Measurements from ENCODE around the gene UGT1A5.

Gene UGT1A5

DNA sequence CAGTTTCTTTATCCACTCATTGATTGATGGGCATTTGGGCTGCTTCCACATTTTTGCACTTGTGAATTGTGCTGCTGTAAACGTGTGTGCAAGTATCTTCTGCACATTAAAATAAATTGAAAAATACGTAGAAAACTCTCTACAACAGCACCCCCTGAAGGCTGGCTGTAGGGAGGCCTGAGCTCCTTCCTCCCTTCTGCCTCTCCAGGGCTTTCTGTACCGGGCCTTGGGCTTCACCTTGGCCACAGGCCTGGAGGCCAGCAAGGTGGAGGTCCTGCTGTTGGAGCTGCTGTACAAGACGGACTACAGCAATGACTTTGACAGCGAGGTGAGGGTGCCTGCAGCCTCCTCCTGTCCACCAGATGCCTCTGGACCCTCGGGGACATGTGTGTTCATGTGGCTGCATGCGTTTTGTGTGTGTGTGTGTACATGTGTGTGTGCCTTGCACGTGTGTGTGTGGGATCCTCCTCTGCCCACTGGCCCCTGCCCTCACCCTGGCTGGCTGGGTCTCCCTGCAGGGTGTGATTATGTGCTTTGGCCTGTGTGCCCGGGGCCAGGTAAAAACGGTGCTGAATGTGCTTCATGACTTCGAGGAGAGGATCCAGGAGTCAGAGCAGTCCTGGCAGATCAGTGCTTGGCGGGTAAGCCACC lies 94.6 kb downstream of the UGT1A5 start:
- Histone ChIP-seq H2AFZ (ENCODE audit: low read length) (no peak overlapping the region), H3K4me2 (ENCODE audit: low read depth, low read length, poor library complexity, severe bottlenecking) (no peak overlapping the region), H3K4me1 (ENCODE audit: insufficient read depth, low read length, poor library complexity, severe bottlenecking) (no peaks in the 10 kb centered on the region), H3K27me3 (ENCODE audit: insufficient read depth, low read length, poor library complexity, severe bottlenecking) (no peaks in the 10 kb centered on the region), H3K79me2 (ENCODE audit: insufficient read depth, low read length) (no peaks in the 10 kb centered on the region), H3K9me2 (replicated peaks; ENCODE audit: low read depth, low read length) (no peaks in the 10 kb centered on the region), H3K4me3 (ENCODE audit: low read length, poor library complexity, severe bottlenecking) (no peak overlapping the region), H3F3A (ENCODE audit: low read depth) (no peaks in the 10 kb centered on the region), H3K36me3 (ENCODE audit: insufficient read depth, low read length) (no peaks in the 10 kb centered on the region), H3K9ac (ENCODE audit: low read depth, low read length, poor library complexity, severe bottlenecking) (no peak overlapping the region), H3K9me3 (ENCODE audit: insufficient read depth, low read depth, low read length) (no peaks in the 10 kb centered on the region), H4K20me1 (ENCODE audit: insufficient read depth, low read length, poor library complexity, severe bottlenecking) (no peaks in the 10 kb centered on the region)
- TF ChIP-seq EZH2phosphoT487 (IDR thresholded peaks at IDR 0.05; ENCODE audit: borderline replicate concordance) = no peak

DNA sequence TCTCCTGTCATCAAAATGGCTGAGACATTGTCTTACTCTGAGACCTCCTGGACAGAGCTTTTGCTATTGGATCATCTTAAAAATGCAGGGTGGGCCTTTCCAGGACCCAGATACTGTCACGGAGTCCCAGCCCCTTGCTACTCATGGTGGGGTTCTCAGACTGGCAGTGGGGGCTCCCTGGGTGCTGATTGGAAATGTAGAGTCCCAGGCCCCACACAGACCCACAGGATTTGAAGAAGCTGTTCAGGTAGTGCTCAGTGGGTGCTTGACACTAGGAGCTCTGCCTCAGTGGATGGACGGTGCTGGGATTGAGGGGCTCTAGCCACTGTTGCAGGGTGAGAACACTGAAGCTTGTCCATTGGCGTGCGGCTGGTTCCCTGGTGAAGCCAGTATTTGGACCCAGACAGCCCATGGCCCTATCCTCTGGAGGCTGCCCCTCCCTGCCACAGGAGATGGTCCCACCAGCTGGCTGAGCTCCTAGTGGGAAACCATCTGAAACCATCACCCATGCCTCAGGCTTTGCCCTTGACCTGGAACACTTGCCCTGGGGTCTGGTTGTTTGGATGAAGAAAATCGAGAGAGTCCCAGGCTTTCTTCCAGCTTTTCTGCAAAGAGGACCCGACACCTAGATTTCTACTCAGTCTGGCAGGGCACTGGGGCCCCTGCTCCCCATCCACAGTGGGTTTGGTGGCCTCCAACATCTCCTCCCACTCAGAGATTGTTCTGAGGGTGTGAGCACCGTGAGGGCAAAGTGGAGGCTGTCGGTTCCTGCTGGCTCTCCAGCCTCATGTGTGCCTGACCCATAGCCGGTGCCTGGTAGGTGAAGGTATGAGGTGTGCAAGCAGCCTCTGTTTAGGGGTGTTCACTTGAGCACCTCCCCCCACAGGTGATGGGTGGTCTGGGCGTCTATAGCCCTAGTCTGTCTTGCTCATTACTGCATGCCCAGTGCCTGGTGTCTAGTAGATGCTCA lies 95.5 kb downstream of the UGT1A5 start:
- H3K27me3 ChIP-seq (ENCODE audit: insufficient read depth, low read length, poor library complexity, severe bottlenecking) = no peaks in the 10 kb centered on the region

DNA sequence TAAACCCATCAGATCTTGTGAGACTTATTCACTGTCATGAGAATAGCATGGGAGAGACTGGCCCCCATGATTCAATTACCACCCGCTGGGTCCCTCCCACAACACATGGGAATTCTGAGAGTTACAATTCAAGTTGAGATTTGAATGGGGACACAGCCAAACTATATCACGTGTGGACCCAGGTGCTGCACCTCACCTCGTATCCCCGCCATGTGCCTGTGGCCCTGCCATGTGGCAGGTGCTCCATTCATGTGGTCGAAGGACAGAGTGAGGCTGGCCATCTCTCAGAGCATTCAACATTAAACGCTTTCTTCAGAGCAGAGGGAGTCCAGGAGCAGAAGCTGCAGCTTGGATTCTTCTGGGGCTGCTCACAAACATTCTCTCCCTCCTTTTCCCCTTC lies 97.7 kb downstream of the UGT1A5 start:
- no peaks in the 10 kb centered on the region for H3K27me3 ChIP-seq (ENCODE audit: insufficient read depth, low read length, poor library complexity, severe bottlenecking)
- H3K36me3 ChIP-seq (ENCODE audit: insufficient read depth, low read length) = no peaks in the 10 kb centered on the region
- no peak overlapping the region for H2AFZ ChIP-seq (ENCODE audit: low read length)
- H3F3A ChIP-seq (ENCODE audit: low read depth) = no peaks in the 10 kb centered on the region
- H3K79me2 ChIP-seq (ENCODE audit: insufficient read depth, low read length) = no peaks in the 10 kb centered on the region
- no peaks in the 10 kb centered on the region for H3K9me2 ChIP-seq (replicated peaks; ENCODE audit: low read depth, low read length)
- no peak overlapping the region for H3K4me3 ChIP-seq (ENCODE audit: low read length, poor library complexity, severe bottlenecking)
- H3K9ac ChIP-seq (ENCODE audit: low read depth, low read length, poor library complexity, severe bottlenecking) = no peak overlapping the region
- H3K9me3 ChIP-seq (ENCODE audit: insufficient read depth, low read depth, low read length) = no peaks in the 10 kb centered on the region
- no peak overlapping the region for H3K4me2 ChIP-seq (ENCODE audit: low read depth, low read length, poor library complexity, severe bottlenecking)
- TF ChIP-seq, protein P1, sequence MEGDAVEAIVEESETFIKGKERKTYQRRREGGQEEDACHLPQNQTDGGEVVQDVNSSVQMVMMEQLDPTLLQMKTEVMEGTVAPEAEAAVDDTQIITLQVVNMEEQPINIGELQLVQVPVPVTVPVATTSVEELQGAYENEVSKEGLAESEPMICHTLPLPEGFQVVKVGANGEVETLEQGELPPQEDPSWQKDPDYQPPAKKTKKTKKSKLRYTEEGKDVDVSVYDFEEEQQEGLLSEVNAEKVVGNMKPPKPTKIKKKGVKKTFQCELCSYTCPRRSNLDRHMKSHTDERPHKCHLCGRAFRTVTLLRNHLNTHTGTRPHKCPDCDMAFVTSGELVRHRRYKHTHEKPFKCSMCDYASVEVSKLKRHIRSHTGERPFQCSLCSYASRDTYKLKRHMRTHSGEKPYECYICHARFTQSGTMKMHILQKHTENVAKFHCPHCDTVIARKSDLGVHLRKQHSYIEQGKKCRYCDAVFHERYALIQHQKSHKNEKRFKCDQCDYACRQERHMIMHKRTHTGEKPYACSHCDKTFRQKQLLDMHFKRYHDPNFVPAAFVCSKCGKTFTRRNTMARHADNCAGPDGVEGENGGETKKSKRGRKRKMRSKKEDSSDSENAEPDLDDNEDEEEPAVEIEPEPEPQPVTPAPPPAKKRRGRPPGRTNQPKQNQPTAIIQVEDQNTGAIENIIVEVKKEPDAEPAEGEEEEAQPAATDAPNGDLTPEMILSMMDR (conservative IDR thresholded peaks at IDR 0.05; ENCODE audit: low read length) = no peak
- no peak for TF ChIP-seq EZH2phosphoT487 (IDR thresholded peaks at IDR 0.05; ENCODE audit: borderline replicate concordance)
- no peaks in the 10 kb centered on the region for H4K20me1 ChIP-seq (ENCODE audit: insufficient read depth, low read length, poor library complexity, severe bottlenecking)
- H3K4me1 ChIP-seq (ENCODE audit: insufficient read depth, low read length, poor library complexity, severe bottlenecking) = no peaks in the 10 kb centered on the region

More for the DNA sequence above, 95.5 kb downstream of the UGT1A5 start:
- no peaks in the 10 kb centered on the region for H3K36me3 ChIP-seq (ENCODE audit: insufficient read depth, low read length)
- no peak overlapping the region for H3K4me3 ChIP-seq (ENCODE audit: low read length, poor library complexity, severe bottlenecking)
- H3K79me2 ChIP-seq (ENCODE audit: insufficient read depth, low read length) = no peaks in the 10 kb centered on the region
- TF ChIP-seq, protein P1 (conservative IDR thresholded peaks at IDR 0.05; ENCODE audit: low read length) = no peak
- no peak for TF ChIP-seq EZH2phosphoT487 (IDR thresholded peaks at IDR 0.05; ENCODE audit: borderline replicate concordance)
- no peak overlapping the region for H3K9ac ChIP-seq (ENCODE audit: low read depth, low read length, poor library complexity, severe bottlenecking)
- H2AFZ ChIP-seq (ENCODE audit: low read length) = no peak overlapping the region
- no peaks in the 10 kb centered on the region for H4K20me1 ChIP-seq (ENCODE audit: insufficient read depth, low read length, poor library complexity, severe bottlenecking)
- no peaks in the 10 kb centered on the region for H3K9me2 ChIP-seq (replicated peaks; ENCODE audit: low read depth, low read length)
- H3K9me3 ChIP-seq (ENCODE audit: insufficient read depth, low read depth, low read length) = no peaks in the 10 kb centered on the region
- H3F3A ChIP-seq (ENCODE audit: low read depth) = no peaks in the 10 kb centered on the region
- H3K4me2 ChIP-seq (ENCODE audit: low read depth, low read length, poor library complexity, severe bottlenecking) = no peak overlapping the region
- H3K4me1 ChIP-seq (ENCODE audit: insufficient read depth, low read length, poor library complexity, severe bottlenecking) = no peaks in the 10 kb centered on the region
